HG03571 (cell line): ENCODE measurements around the gene RABGAP1L.

Source experiments
- ATAC-seq: cut with Tn5 transposase; IDR thresholded peaks from one replicate; pipeline ENCODE4 v1.9.1; 2021; ENCODE audit not compliant: unreplicated experiment

RABGAP1L gene

GRCh38 chr1:174902531-174903099, 743.3 kb downstream of the RABGAP1L start:
- ATAC-seq = no peak

GRCh38 chr1:174911606-174912005, 752.3 kb downstream of the RABGAP1L start:
- no peak for ATAC-seq

GRCh38 chr1:174912264-174912663, 752.9 kb downstream of the RABGAP1L start:
- ATAC-seq = no peak

GRCh38 chr1:174913225-174913903, 754.0 kb downstream of the RABGAP1L start:
- no peak for ATAC-seq

GRCh38 chr1:174914991-174915390, 755.7 kb downstream of the RABGAP1L start:
- no peak for ATAC-seq

- ATAC-seq = no peak
Measured at GRCh38 chr1:174916846-174917245, 757.5 kb downstream of the RABGAP1L start.

- no peak for ATAC-seq
Measured at GRCh38 chr1:174920093-174920492, 760.8 kb downstream of the RABGAP1L start.

- no peak for ATAC-seq
Measured at GRCh38 chr1:174922121-174922520, 762.8 kb downstream of the RABGAP1L start.

- ATAC-seq = no peak
Measured at GRCh38 chr1:174923820-174924219, 764.5 kb downstream of the RABGAP1L start.

GRCh38 chr1:174928541-174928940, 769.2 kb downstream of the RABGAP1L start:
- no peak for ATAC-seq

- ATAC-seq = no peak
Measured at GRCh38 chr1:174931214-174931613, 771.9 kb downstream of the RABGAP1L start.

GRCh38 chr1:174932587-174932986, 773.3 kb downstream of the RABGAP1L start:
- ATAC-seq = no peak

- ATAC-seq = no peak
Measured at GRCh38 chr1:174935961-174936727, 776.8 kb downstream of the RABGAP1L start.

GRCh38 chr1:174938281-174939007, 779.1 kb downstream of the RABGAP1L start:
- no peak for ATAC-seq

GRCh38 chr1:174939775-174940545, 780.6 kb downstream of the RABGAP1L start:
- no peak for ATAC-seq

- ATAC-seq = no peak
Measured at GRCh38 chr1:174940646-174941175, 781.4 kb downstream of the RABGAP1L start.

GRCh38 chr1:174942547-174943255, 783.4 kb downstream of the RABGAP1L start:
- ATAC-seq = no peak

- ATAC-seq = no peak
Measured at GRCh38 chr1:174946031-174946430, 786.7 kb downstream of the RABGAP1L start.

- ATAC-seq = no peak
Measured at GRCh38 chr1:174949061-174949460, 789.7 kb downstream of the RABGAP1L start.

GRCh38 chr1:174949645-174950044, 790.3 kb downstream of the RABGAP1L start:
- ATAC-seq = no peak
